Tibial nerve (tissue), 4 donors: ENCODE data around the gene RASGRP3.

Experiments
- CTCF ChIP-seq, 5 experiments: fragments of 200-600 bp in 3 of 5; fragments of 450-650 bp in 2 of 5; sonication (generic) in 3 of 5; IDR thresholded peaks; one replicate each; pipeline ENCODE4 v1.5.1; 2016 to 2019; ENCODE audit warnings: antibody characterized with exemption in 5 of 5, mild to moderate bottlenecking in 3 of 5, moderate library complexity in 2 of 5
- EP300 ChIP-seq, 2 donors: sonication (generic); formaldehyde crosslinking; IDR thresholded peaks; one replicate each; pipeline ENCODE4 v1.6.1; 2017; ENCODE audit warnings: antibody characterized with exemption in 2 of 2, mild to moderate bottlenecking in 1 of 2
- POLR2A ChIP-seq, 2 donors: fragments of 450-650 bp; IDR thresholded peaks; one replicate each; pipeline ENCODE4 v1.6.1; 2017; ENCODE audit warnings: antibody characterized with exemption in 2 of 2, mild to moderate bottlenecking in 2 of 2, moderate library complexity in 2 of 2

- TF ChIP-seq CTCF (IDR thresholded peaks at IDR 0.05): no peak
- no peak for TF ChIP-seq POLR2A (IDR thresholded peaks at IDR 0.05)
- no peak for TF ChIP-seq EP300 (IDR thresholded peaks at IDR 0.05)
Measured at GRCh38 chr2:33531549-33532059, 55.2 kb downstream of the RASGRP3 start.
